Measurements from ENCODE around the gene LAMB4.

Gene LAMB4

GRCh38 chr7:108076156-108076555 lies 54.0 kb downstream of the LAMB4 start:
- no peaks in the 10 kb centered on the region for H3K36me3 ChIP-seq
- TF ChIP-seq CTCF (IDR thresholded peaks at IDR 0.05), result no peak
- H3K27me3 ChIP-seq, result no peaks in the 10 kb centered on the region
- H3K9me3 ChIP-seq, result no peaks in the 10 kb centered on the region
- no peak overlapping the region for H3K4me3 ChIP-seq (ENCODE audit: low read depth in 1 of 2, low read length in 1 of 2)
- H3K27ac ChIP-seq, result no peak overlapping the region
- H3K4me1 ChIP-seq (ENCODE audit: control insufficient read depth in 1 of 2, insufficient read depth in 1 of 2, low read depth in 1 of 2, low read length in 1 of 2), result no peaks in the 10 kb centered on the region

GRCh38 chr7:108073305-108074070 lies 56.7 kb downstream of the LAMB4 start:
- H3K36me3 ChIP-seq, result no peaks in the 10 kb centered on the region
- H3K27ac ChIP-seq, result no peak overlapping the region
- no peaks in the 10 kb centered on the region for H3K4me1 ChIP-seq (ENCODE audit: control insufficient read depth in 1 of 2, insufficient read depth in 1 of 2, low read depth in 1 of 2, low read length in 1 of 2)
- TF ChIP-seq CTCF (IDR thresholded peaks at IDR 0.05), result no peak
- no peaks in the 10 kb centered on the region for H3K9me3 ChIP-seq
- H3K4me3 ChIP-seq (ENCODE audit: low read depth in 1 of 2, low read length in 1 of 2), result no peak overlapping the region
- H3K27me3 ChIP-seq, result no peaks in the 10 kb centered on the region

GRCh38 chr7:108072739-108073138 lies 57.4 kb downstream of the LAMB4 start:
- H3K9me3 ChIP-seq, result no peaks in the 10 kb centered on the region
- H3K27me3 ChIP-seq, result no peaks in the 10 kb centered on the region
- TF ChIP-seq CTCF (IDR thresholded peaks at IDR 0.05), result no peak
- H3K4me1 ChIP-seq (ENCODE audit: control insufficient read depth in 1 of 2, insufficient read depth in 1 of 2, low read depth in 1 of 2, low read length in 1 of 2), result no peaks in the 10 kb centered on the region
- H3K4me3 ChIP-seq (ENCODE audit: low read depth in 1 of 2, low read length in 1 of 2), result no peak overlapping the region
- no peaks in the 10 kb centered on the region for H3K36me3 ChIP-seq
- H3K27ac ChIP-seq, result no peak overlapping the region

- H3K4me1 ChIP-seq (ENCODE audit: control insufficient read depth in 1 of 2, insufficient read depth in 1 of 2, low read depth in 1 of 2, low read length in 1 of 2), result no peaks in the 10 kb centered on the region
- no peak for TF ChIP-seq CTCF (IDR thresholded peaks at IDR 0.05)
- H3K4me3 ChIP-seq (ENCODE audit: low read depth in 1 of 2, low read length in 1 of 2), result no peak overlapping the region
- H3K27ac ChIP-seq, result no peak overlapping the region
- H3K27me3 ChIP-seq, result no peaks in the 10 kb centered on the region
- no peaks in the 10 kb centered on the region for H3K9me3 ChIP-seq
- H3K36me3 ChIP-seq, result no peaks in the 10 kb centered on the region
These were observed 58.0 kb downstream of the LAMB4 start for GRCh38 chr7:108072116-108072515.

GRCh38 chr7:108071551-108071950 lies 58.6 kb downstream of the LAMB4 start:
- TF ChIP-seq CTCF (IDR thresholded peaks at IDR 0.05), result no peak
- Histone ChIP-seq H3K4me1 (ENCODE audit: control insufficient read depth in 1 of 2, insufficient read depth in 1 of 2, low read depth in 1 of 2, low read length in 1 of 2) (no peaks in the 10 kb centered on the region), H3K27me3 (no peaks in the 10 kb centered on the region)

More at GRCh38 chr7:108071551-108071950, 58.6 kb downstream of the LAMB4 start:
- no peak overlapping the region for H3K4me3 ChIP-seq (ENCODE audit: low read depth in 1 of 2, low read length in 1 of 2)
- H3K27ac ChIP-seq, result no peak overlapping the region
- no peaks in the 10 kb centered on the region for H3K36me3 ChIP-seq
- H3K9me3 ChIP-seq, result no peaks in the 10 kb centered on the region

Measured in neutrophil (primary cell).